ENCODE measurements around the gene BMP7.

The BMP7 gene

DNA sequence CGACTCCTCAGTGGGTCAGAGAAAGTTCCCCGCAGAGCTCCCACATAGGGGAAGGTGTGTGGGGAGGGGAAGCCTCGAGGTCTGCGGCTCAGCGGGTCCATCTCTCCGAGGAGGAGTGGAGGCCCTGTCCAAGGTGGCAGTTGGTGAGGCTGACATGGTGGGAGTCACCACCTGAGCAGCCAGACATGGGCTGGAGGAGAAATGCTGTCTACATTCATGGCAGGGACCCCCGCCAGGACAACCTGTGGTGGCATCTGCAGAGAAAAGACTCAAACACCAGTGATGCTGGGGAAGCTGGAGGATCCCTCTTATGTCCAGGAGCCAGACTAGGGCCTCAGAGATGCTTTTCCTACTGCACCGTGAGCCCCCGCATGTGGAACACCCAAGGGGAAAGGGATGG lies 49.8 kb downstream of the BMP7 start:
- no peak overlapping the region for H3K9ac ChIP-seq (ENCODE audit: low read length)
- no peaks in the 10 kb centered on the region for H3K27me3 ChIP-seq (ENCODE audit: insufficient read depth, low read length)
- no peak overlapping the region for H3K23ac ChIP-seq (ENCODE audit: low read length)
- H3K4me3 ChIP-seq (ENCODE audit: low read depth, low read length) = no peak overlapping the region
- H3K79me1 ChIP-seq (ENCODE audit: low read length) = peaks cover 1% of the 10 kb centered on the region
- no peak overlapping the region for H2AFZ ChIP-seq (ENCODE audit: insufficient read depth, low read length, poor library complexity)
- H3K18ac ChIP-seq (ENCODE audit: low read length) = no peak overlapping the region
- DNase-seq = no peak
- H4K8ac ChIP-seq (ENCODE audit: low read depth, low read length) = no peak overlapping the region
- H3K4me1 ChIP-seq (ENCODE audit: control insufficient read depth in 1 of 2, insufficient read depth in 2 of 2, low read length in 2 of 2) = peaks cover 12% of the 10 kb centered on the region in 2 experiments
- no peak overlapping the region for H4K12ac ChIP-seq (ENCODE audit: low read depth, low read length)
- H3K9me3 ChIP-seq (ENCODE audit: insufficient read depth, low read depth, low read length) = no peaks in the 10 kb centered on the region
- H3K14ac ChIP-seq (ENCODE audit: low read length) = no peak overlapping the region
- H3K4ac ChIP-seq (ENCODE audit: low read depth, low read length) = no peak overlapping the region
- H3K27ac ChIP-seq (ENCODE audit: low read depth, low read length) = no peak overlapping the region
- WGBS (ENCODE audit: extremely low coverage, insufficient coverage, insufficient read length) = no CpG with 5 or more reads among the region's 9 CpGs
- no peak overlapping the region for H3K4me2 ChIP-seq (ENCODE audit: low read length)
- no peaks in the 10 kb centered on the region for H3K36me3 ChIP-seq (ENCODE audit: control insufficient read depth in 1 of 2, insufficient read depth in 2 of 2, low read length in 2 of 2)
- H2BK120ac ChIP-seq (ENCODE audit: insufficient read depth, low read length, poor library complexity) = no peak overlapping the region
- H2BK5ac ChIP-seq (ENCODE audit: low read depth, low read length, poor library complexity) = no peak overlapping the region
- no peak overlapping the region for H2AK5ac ChIP-seq (ENCODE audit: low read length)
- H2BK12ac ChIP-seq (ENCODE audit: low read length) = no peak overlapping the region
- H4K91ac ChIP-seq (ENCODE audit: low read depth, low read length) = no peak overlapping the region
- peaks cover 3% of the 10 kb centered on the region for H3K79me2 ChIP-seq (ENCODE audit: control insufficient read depth, insufficient read depth, low read length, poor library complexity)

- H3K27ac ChIP-seq (ENCODE audit: low read depth, low read length) = no peak overlapping the region
- no peak for DNase-seq
- no peak overlapping the region for H3K18ac ChIP-seq (ENCODE audit: low read length)
- no peak overlapping the region for H2BK120ac ChIP-seq (ENCODE audit: insufficient read depth, low read length, poor library complexity)
- no peak overlapping the region for H3K9ac ChIP-seq (ENCODE audit: low read length)
- no peak overlapping the region for H3K14ac ChIP-seq (ENCODE audit: low read length)
- peaks cover 12% of the 10 kb centered on the region in 2 experiments for H3K4me1 ChIP-seq (ENCODE audit: control insufficient read depth in 1 of 2, insufficient read depth in 2 of 2, low read length in 2 of 2)
- no peak overlapping the region for H2BK12ac ChIP-seq (ENCODE audit: low read length)
- no peak overlapping the region for H2BK5ac ChIP-seq (ENCODE audit: low read depth, low read length, poor library complexity)
- H4K91ac ChIP-seq (ENCODE audit: low read depth, low read length) = no peak overlapping the region
- H3K79me1 ChIP-seq (ENCODE audit: low read length) = peaks cover 2% of the 10 kb centered on the region
- H3K9me3 ChIP-seq (ENCODE audit: insufficient read depth, low read depth, low read length) = no peaks in the 10 kb centered on the region
- H3K4ac ChIP-seq (ENCODE audit: low read depth, low read length) = no peak overlapping the region
- no peak overlapping the region for H2AK5ac ChIP-seq (ENCODE audit: low read length)
- WGBS (ENCODE audit: extremely low coverage, insufficient coverage, insufficient read length) = no CpG with 5 or more reads among the region's 10 CpGs
- no peak overlapping the region for H4K8ac ChIP-seq (ENCODE audit: low read depth, low read length)
- no peak overlapping the region for H2AFZ ChIP-seq (ENCODE audit: insufficient read depth, low read length, poor library complexity)
- no peaks in the 10 kb centered on the region for H3K27me3 ChIP-seq (ENCODE audit: insufficient read depth, low read length)
- H3K79me2 ChIP-seq (ENCODE audit: control insufficient read depth, insufficient read depth, low read length, poor library complexity) = peaks cover 3% of the 10 kb centered on the region
- H4K12ac ChIP-seq (ENCODE audit: low read depth, low read length) = no peak overlapping the region
- H3K36me3 ChIP-seq (ENCODE audit: control insufficient read depth in 1 of 2, insufficient read depth in 2 of 2, low read length in 2 of 2) = no peaks in the 10 kb centered on the region
- H3K23ac ChIP-seq (ENCODE audit: low read length) = no peak overlapping the region
- H3K4me3 ChIP-seq (ENCODE audit: low read depth, low read length) = no peak overlapping the region
- H3K4me2 ChIP-seq (ENCODE audit: low read length) = no peak overlapping the region
Observed at GRCh38 chr20:57215826-57216471, 50.5 kb downstream of the BMP7 start.

DNA sequence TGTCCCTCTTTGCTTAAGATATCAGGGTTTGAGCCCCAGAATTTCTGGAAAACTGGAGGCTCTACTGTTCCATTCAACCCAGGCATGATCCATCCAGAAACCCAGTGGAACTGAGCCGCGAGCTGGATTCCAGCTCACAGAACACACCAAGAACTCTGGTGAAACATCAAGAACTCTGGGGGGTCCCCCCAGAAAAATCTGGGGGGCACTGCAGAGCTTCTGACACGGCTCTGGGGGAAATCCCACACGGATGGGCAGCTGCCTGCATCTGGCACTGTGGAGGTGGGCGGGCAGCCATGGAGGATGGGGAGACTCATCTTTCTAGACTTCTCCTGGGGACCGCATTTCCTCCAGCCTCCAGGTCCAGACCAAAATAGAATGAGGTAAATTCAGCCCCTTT lies 51.0 kb downstream of the BMP7 start:
- WGBS (ENCODE audit: extremely low coverage, insufficient coverage, insufficient read length) = no CpG with 5 or more reads among the region's 6 CpGs
- peaks cover 5% of the 10 kb centered on the region for H3K79me2 ChIP-seq (ENCODE audit: control insufficient read depth, insufficient read depth, low read length, poor library complexity)
- no peak overlapping the region for H2BK5ac ChIP-seq (ENCODE audit: low read depth, low read length, poor library complexity)
- no peak overlapping the region for H4K91ac ChIP-seq (ENCODE audit: low read depth, low read length)
- no peak overlapping the region for H2BK12ac ChIP-seq (ENCODE audit: low read length)
- peaks cover 4% of the 10 kb centered on the region for H3K79me1 ChIP-seq (ENCODE audit: low read length)
- no peak overlapping the region for H3K27ac ChIP-seq (ENCODE audit: low read depth, low read length)
- no peak overlapping the region for H2AFZ ChIP-seq (ENCODE audit: insufficient read depth, low read length, poor library complexity)
- H4K12ac ChIP-seq (ENCODE audit: low read depth, low read length) = no peak overlapping the region
- H3K18ac ChIP-seq (ENCODE audit: low read length) = no peak overlapping the region
- no peak overlapping the region for H2AK5ac ChIP-seq (ENCODE audit: low read length)
- H3K4me3 ChIP-seq (ENCODE audit: low read depth, low read length) = no peak overlapping the region
- H3K23ac ChIP-seq (ENCODE audit: low read length) = no peak overlapping the region
- no peaks in the 10 kb centered on the region for H3K27me3 ChIP-seq (ENCODE audit: insufficient read depth, low read length)
- no peak overlapping the region for H3K4ac ChIP-seq (ENCODE audit: low read depth, low read length)
- no peak overlapping the region for H4K8ac ChIP-seq (ENCODE audit: low read depth, low read length)
- no peak overlapping the region for H3K14ac ChIP-seq (ENCODE audit: low read length)
- no peaks in the 10 kb centered on the region for H3K9me3 ChIP-seq (ENCODE audit: insufficient read depth, low read depth, low read length)
- H3K9ac ChIP-seq (ENCODE audit: low read length) = no peak overlapping the region
- no peak overlapping the region for H2BK120ac ChIP-seq (ENCODE audit: insufficient read depth, low read length, poor library complexity)
- DNase-seq = no peak
- no peak overlapping the region for H3K4me2 ChIP-seq (ENCODE audit: low read length)
- no peaks in the 10 kb centered on the region for H3K36me3 ChIP-seq (ENCODE audit: control insufficient read depth in 1 of 2, insufficient read depth in 2 of 2, low read length in 2 of 2)
- peaks cover 15% of the 10 kb centered on the region in 2 experiments for H3K4me1 ChIP-seq (ENCODE audit: control insufficient read depth in 1 of 2, insufficient read depth in 2 of 2, low read length in 2 of 2)

DNA sequence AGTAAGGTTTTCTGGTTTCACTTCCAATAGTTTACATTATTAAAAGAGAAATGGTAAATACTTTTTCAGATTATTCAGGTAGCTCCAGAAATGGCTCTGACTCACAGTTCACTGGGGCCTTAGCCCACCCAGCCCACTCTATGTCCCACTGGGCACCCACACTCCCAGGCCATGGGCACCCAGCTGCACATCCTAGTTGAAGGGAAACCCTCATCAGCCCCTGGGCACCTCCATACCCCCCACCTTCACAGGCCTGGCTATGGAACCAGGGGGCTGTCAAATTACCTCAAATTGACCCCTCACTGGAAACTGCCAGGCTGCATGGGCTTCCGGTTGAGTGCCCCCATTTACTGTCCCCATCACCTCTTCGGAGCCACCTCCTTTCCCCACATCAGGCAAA lies 51.5 kb downstream of the BMP7 start:
- Histone ChIP-seq H3K27ac (ENCODE audit: low read depth, low read length) (no peak overlapping the region), H3K36me3 (ENCODE audit: control insufficient read depth in 1 of 2, insufficient read depth in 2 of 2, low read length in 2 of 2) (no peaks in the 10 kb centered on the region), H3K4me2 (ENCODE audit: low read length) (no peak overlapping the region), H3K27me3 (ENCODE audit: insufficient read depth, low read length) (no peaks in the 10 kb centered on the region), H4K8ac (ENCODE audit: low read depth, low read length) (no peak overlapping the region), H2BK12ac (ENCODE audit: low read length) (no peak overlapping the region), H3K79me2 (ENCODE audit: control insufficient read depth, insufficient read depth, low read length, poor library complexity) (peaks cover 5% of the 10 kb centered on the region), H2AFZ (ENCODE audit: insufficient read depth, low read length, poor library complexity) (no peak overlapping the region), H4K12ac (ENCODE audit: low read depth, low read length) (no peak overlapping the region), H4K91ac (ENCODE audit: low read depth, low read length) (no peak overlapping the region), H3K4me3 (ENCODE audit: low read depth, low read length) (no peak overlapping the region), H3K18ac (ENCODE audit: low read length) (no peak overlapping the region), H3K9ac (ENCODE audit: low read length) (no peak overlapping the region), H3K4ac (ENCODE audit: low read depth, low read length) (no peak overlapping the region), H2AK5ac (ENCODE audit: low read length) (no peak overlapping the region), H2BK5ac (ENCODE audit: low read depth, low read length, poor library complexity) (no peak overlapping the region), H3K9me3 (ENCODE audit: insufficient read depth, low read depth, low read length) (no peaks in the 10 kb centered on the region), H2BK120ac (ENCODE audit: insufficient read depth, low read length, poor library complexity) (no peak overlapping the region), H3K4me1 (ENCODE audit: control insufficient read depth in 1 of 2, insufficient read depth in 2 of 2, low read length in 2 of 2) (peaks cover 19 to 20% of the 10 kb centered on the region in 2 experiments), H3K23ac (ENCODE audit: low read length) (no peak overlapping the region), H3K79me1 (ENCODE audit: low read length) (peaks cover 4% of the 10 kb centered on the region), H3K14ac (ENCODE audit: low read length) (no peak overlapping the region)
- WGBS (ENCODE audit: extremely low coverage, insufficient coverage, insufficient read length) = no CpG with 5 or more reads among the region's 2 CpGs
- DNase-seq = no peak
